Stimulated activated CD8-positive, alpha-beta memory T cell treated with anti-CD3 and anti-CD28 coated beads, Interleukin-4, amount 100 ng/mL, for 1 hour (primary cell): ENCODE measurements around the gene ATOH8.

Experiments used
- DNase-seq, 2 donors: peaks; one replicate each; pipeline ENCODE4 v3.0.0-alpha.2; 2020; ENCODE audit warnings: low read depth in 2 of 2, low spot score in 1 of 2

The ATOH8 gene

DNA sequence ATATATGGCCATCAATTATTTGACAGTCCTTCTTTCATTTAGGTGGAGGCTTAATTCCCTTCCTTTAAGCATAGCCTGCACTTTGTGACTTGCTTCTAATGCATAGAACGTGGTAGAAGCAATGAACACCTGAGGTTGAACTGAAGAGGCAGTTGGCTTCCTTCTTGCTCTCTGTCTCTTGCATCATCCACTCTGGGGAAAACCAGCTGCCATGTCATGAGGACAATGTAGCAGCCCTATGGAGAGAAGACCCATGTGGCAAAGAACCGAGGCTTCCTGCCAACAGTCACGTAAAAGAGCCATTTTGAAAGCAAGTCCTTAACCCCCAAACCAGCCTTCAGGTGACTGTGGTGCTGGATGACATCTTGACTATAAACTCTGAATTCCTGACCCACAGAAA is 46.8 kb downstream of the ATOH8 start:
- no peak for DNase-seq

- DNase-seq, result no peak
These were observed 48.1 kb downstream of the ATOH8 start for GRCh38 chr2:85801871-85802270.

DNA sequence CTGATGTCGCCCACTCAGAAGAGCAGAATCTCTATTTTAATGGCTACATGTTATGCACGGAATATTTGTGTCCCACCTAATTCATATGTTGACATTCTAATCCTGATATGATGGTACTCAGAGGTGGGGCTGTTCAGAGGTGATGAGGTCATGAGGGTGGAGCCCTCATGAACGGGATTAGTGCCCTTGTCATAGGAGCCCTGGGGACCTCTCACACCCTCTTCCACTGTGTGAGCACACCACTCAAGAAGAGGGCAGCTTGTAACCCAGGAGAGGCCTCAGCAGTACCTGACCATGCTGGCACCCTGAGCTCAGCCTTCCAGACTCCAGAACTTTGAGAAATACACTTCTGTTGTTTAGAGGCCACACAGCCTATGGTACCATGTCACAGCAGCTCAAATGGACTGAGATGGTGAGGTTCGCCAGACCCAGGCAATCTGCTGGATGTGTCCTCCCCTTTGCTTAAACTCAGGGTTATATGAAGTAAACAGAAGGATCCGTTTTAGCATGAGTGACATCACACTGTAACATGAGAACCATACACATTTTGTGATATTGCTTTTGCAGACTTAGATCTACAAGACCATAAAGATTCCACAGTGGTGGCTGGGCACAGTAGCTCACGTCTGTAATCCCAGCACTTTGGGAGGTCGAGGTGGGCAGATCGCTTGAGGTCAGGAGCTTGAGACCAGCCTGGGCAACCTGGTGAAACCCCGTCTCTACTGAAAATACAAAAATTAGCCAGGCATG is 48.7 kb downstream of the ATOH8 start:
- no peak for DNase-seq

- DNase-seq, result no peak
These were observed 50.1 kb downstream of the ATOH8 start for GRCh38 chr2:85803704-85804425.

- DNase-seq, result no peak
These were observed 50.8 kb downstream of the ATOH8 start for GRCh38 chr2:85804583-85804982.

GRCh38 chr2:85806358-85807118 is 52.7 kb downstream of the ATOH8 start:
- DNase-seq, result no peak

GRCh38 chr2:85807756-85808155 is 54.0 kb downstream of the ATOH8 start:
- DNase-seq, result no peak

GRCh38 chr2:85810371-85811179 is 56.8 kb downstream of the ATOH8 start:
- no peak for DNase-seq

- no peak for DNase-seq
These were observed 57.6 kb downstream of the ATOH8 start for GRCh38 chr2:85811180-85812093.

DNA sequence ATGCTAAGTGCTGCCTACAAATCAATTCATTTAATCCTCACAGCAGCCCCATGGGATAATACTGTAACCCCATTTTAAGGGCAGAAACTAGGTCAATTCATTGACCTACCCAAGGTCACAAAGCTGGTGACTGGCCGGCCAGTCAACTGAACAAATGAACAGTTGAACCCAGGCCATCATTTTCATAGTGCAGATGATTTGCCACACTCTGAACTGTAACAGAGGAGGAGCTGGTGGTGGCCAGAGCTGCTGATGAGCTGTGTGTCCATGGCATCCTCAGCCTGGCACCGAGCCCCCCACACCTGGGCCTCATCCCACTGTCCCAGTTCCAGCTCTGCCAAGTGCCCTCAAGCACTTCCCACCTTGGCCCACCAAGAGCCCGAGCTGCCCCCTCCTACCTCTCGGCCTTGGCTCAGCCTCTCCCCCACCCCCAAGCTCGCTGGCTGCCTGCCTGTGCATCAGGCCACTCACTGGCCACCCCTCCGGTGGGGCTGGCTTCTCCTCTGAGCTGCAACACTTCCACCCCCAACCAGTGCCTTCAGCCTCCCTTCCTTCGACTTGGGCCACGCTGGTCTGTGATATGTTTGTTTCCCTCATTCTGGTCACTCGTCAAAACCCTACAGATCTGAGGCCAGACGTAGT is 58.4 kb downstream of the ATOH8 start:
- DNase-seq, result no peak

DNA sequence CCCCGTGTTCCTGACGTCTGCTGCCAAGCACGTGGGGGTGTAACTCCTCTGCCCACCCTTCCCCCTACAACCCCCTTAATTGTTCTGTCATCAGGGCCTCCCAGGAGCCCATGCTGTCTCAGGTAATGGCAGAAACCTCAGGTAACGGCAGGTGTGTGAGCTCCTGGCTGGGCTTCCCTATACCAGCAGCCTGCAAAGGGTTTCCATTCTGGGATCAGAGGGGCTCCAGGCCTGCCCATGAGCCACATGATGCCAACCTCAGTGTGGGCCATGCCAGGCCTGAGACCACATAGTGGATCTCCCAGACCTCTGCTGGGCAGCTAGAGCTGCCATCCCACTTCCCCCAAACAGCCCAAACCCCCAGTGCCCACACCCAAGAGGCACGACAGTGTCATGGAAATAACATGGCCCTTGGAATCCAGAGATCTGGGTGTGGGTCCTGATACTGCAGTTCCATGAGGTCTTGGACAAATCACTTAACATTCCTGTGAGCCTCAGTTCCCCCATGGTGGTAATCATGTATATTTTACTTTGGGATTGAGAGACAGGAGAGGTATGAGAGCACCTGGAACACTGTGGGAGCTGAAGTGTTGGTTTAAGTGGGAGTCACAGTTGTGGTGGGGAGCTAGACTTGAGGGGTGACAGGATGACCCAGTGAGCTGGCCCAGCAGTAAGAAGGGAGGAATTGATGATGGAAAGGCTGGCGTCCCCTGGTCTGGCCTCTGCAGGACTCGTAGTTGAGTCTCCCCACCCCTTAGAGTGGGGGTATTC is 59.6 kb downstream of the ATOH8 start:
- no peak for DNase-seq

GRCh38 chr2:85813982-85814801 is 60.4 kb downstream of the ATOH8 start:
- peak; percentile 62 to 64 for DNase-seq

- no peak for DNase-seq
These were observed 61.2 kb downstream of the ATOH8 start for GRCh38 chr2:85814802-85815550.

DNA sequence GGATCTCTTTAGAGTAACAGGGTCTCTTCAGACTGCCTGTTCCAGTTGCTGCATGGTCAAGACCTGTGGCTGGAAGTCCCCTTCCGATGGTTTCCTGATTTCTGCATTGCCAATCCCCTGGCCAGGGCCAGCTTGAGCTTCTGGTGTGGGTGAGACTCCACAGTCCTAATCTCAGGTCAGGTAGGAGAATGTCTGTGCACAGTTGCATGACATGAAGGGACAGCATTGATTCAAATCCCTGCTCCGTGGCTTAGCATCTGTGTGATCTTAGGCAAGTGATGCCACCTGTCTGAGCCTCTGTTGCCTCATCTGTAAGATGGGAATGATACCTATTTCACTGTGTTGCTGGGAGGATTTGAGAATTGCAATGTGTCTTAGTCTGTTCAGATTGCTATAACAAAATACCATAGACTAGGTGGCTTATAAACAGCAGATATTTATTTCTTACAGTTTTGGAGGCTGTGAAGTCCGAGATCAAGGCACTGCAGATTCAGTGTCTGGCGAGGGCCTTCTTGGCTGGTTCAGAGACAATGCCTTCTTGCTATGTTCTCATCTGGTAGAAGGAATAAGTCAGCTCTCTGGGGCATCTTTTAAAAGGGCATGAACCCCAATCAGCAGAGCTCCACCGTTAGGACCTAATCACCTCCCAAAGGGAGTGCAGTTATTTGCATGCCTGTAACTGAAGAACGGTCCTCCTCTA is 66.2 kb downstream of the ATOH8 start:
- no peak for DNase-seq

DNA sequence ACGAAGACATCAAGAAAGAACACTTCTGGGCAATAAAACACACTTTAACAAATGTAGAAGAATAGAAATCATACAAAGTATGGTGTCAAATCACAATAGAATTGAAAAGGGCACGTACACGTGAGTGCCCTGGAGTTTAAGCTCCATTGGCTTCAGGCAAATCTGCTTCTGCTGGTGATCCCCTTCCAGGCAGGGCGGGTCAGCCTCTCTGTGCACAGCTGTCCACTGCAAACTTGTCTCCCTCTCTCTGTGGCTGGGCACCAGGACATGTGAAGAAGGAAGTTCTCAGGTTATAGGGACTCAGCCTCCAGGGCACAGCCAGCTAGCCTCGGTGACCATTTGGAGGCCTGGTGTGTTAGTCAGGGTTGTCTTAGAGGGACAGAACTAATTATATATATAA is 69.0 kb downstream of the ATOH8 start:
- DNase-seq, result no peak

GRCh38 chr2:85823951-85824350 is 70.2 kb downstream of the ATOH8 start:
- no peak for DNase-seq
